Measurements from ENCODE around the gene FHIT. TPM values are rescaled to one million over a fixed set of nuclear protein-coding genes. Genes with fewer than 3 reads are reported as not detected.

The FHIT gene
- total and polyA plus RNA-seq, 10 of the 15 experiments (the other 5 are each of a cell fraction or from before 2014, with no cell fraction given): 4.2 to 14.9 (median 9.4) TPM

DNA sequence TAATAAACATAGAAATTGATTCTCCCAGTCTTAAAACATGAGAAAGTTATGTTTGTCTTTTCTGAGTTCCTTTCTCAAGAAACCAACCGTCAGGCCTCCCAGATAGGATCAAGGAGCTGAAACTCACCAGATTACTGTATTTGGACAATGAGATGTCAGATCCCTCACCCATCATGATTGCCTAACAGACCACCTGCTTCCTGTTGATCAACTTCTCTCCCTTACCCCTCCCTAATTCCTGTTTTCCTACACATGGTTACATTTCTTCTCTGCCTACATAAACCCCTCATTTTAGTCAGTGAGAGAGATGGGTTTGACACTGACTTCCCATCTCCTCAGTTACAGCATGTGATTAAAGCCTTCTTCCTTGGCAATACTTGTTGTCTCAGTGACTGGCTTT lies 917.5 kb downstream of the FHIT start (continued):
- TF ChIP-seq CHD4 (IDR thresholded peaks at IDR 0.05) (no peak), CREB1 (IDR thresholded peaks at IDR 0.05; ENCODE audit: low read depth) (no peak), PAX8 (IDR thresholded peaks at IDR 0.05) (no peak), NR2C2 (IDR thresholded peaks at IDR 0.05; ENCODE audit: borderline replicate concordance, control insufficient read depth, insufficient read length, low read depth) (no peak), BMI1 (IDR thresholded peaks at IDR 0.05; ENCODE audit: borderline replicate concordance) (no peak), KLF5 (IDR thresholded peaks at IDR 0.05; ENCODE audit: partially characterized antibody) (no peak), MTA3 (IDR thresholded peaks at IDR 0.05; ENCODE audit: borderline replicate concordance, low read length) (no peak)
- TF ChIP-seq, protein P1, sequence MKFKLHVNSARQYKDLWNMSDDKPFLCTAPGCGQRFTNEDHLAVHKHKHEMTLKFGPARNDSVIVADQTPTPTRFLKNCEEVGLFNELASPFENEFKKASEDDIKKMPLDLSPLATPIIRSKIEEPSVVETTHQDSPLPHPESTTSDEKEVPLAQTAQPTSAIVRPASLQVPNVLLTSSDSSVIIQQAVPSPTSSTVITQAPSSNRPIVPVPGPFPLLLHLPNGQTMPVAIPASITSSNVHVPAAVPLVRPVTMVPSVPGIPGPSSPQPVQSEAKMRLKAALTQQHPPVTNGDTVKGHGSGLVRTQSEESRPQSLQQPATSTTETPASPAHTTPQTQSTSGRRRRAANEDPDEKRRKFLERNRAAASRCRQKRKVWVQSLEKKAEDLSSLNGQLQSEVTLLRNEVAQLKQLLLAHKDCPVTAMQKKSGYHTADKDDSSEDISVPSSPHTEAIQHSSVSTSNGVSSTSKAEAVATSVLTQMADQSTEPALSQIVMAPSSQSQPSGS (IDR thresholded peaks at IDR 0.05; ENCODE audit: low read length): no peak
- TF ChIP-seq, protein P2, sequence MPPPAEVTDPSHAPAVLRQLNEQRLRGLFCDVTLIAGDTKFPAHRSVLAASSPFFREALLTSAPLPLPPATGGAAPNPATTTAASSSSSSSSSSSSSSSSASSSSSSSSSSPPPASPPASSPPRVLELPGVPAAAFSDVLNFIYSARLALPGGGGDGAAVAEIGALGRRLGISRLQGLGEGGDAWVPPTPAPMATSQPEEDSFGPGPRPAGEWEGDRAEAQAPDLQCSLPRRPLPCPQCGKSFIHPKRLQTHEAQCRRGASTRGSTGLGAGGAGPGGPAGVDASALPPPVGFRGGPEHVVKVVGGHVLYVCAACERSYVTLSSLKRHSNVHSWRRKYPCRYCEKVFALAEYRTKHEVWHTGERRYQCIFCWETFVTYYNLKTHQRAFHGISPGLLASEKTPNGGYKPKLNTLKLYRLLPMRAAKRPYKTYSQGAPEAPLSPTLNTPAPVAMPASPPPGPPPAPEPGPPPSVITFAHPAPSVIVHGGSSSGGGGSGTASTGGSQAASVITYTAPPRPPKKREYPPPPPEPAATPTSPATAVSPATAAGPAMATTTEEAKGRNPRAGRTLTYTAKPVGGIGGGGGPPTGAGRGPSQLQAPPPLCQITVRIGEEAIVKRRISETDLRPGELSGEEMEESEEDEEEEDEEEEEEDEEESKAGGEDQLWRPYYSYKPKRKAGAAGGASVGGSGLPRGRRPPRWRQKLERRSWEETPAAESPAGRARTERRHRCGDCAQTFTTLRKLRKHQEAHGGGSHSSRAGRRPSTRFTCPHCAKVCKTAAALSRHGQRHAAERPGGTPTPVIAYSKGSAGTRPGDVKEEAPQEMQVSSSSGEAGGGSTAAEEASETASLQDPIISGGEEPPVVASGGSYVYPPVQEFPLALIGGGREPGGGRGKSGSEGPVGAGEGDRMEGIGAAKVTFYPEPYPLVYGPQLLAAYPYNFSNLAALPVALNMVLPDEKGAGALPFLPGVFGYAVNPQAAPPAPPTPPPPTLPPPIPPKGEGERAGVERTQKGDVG (CRISPR knock-in tag; IDR thresholded peaks at IDR 0.05): no peak
- TF ChIP-seq, protein P3, sequence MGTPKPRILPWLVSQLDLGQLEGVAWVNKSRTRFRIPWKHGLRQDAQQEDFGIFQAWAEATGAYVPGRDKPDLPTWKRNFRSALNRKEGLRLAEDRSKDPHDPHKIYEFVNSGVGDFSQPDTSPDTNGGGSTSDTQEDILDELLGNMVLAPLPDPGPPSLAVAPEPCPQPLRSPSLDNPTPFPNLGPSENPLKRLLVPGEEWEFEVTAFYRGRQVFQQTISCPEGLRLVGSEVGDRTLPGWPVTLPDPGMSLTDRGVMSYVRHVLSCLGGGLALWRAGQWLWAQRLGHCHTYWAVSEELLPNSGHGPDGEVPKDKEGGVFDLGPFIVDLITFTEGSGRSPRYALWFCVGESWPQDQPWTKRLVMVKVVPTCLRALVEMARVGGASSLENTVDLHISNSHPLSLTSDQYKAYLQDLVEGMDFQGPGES (IDR thresholded peaks at IDR 0.05): no peak
